Umbilical cord (tissue), 2 donors: ENCODE data around the gene IMMP2L. TPM values are rescaled to one million over a fixed set of nuclear protein-coding genes. Genes with fewer than 3 reads are reported as not detected.
"Not testable (repeated sequence)": the region's sequence is repeated elsewhere in the genome, so short reads cannot be mapped to it uniquely, and the experiment has no call there.

Experiments used
- DNase-seq: peaks from one replicate; pipeline ENCODE4 v3.0.0-alpha.2; 2015; ENCODE audit warnings: low spot score
- total RNA-seq: library from RNA; depleted of rRNA; stranded (reverse); fragments of >200 nt; gene quantifications from one replicate; pipeline ENCODE4 v1.2.3, GENCODE V29; 2014; ENCODE audit warnings: low replicate concordance; ENCODE audit not compliant: insufficient read depth

Gene IMMP2L
- total RNA-seq, 1 donor from 2014 or later = 31.1 TPM

DNA sequence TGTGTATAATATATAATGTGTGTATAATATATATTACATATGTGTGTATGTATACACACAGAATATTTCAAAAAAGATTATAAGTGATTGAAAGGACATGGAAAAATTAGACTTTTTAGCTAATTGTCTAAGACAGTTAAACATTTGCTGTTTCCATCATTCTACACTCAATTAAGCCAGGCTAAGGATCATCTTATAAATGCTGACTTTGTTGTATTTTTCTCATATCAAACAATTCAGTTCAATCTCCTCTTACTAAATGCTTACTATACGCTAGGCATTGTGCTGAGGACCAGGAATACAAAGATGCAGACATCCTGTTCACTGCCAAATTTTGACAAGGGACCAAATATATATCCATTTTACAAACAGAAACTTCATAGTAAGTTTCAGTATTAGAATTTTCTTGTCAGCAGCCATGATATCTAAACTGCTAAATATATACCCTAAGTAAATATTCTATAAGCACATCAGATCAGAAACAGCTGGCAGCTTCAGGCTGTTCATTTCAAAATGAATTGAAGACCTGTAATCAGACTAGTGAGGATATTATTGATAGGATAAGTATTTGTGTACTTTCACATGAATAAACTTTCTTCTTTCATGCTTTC is 481.7 kb downstream of the IMMP2L start:
- no peak for DNase-seq

DNA sequence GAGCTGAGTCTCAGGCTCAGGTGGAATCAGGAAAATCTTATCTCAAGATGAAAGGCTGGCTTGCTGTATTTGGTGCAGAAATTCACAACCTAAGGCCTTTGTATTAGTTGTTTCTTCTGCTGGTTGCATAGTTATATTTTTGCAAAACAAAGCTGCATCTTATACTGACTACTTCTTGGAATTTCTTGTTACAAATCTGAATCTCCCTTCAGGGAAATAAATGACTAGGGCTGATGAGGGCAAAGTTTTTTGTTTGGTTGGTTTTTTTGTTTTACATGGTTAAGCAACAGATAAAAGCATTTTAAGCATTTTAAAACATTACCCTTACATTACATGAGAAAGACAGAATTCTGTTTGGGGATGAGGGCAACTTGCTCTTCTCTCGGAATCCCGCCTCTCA is 485.3 kb downstream of the IMMP2L start:
- no peak for DNase-seq

DNA sequence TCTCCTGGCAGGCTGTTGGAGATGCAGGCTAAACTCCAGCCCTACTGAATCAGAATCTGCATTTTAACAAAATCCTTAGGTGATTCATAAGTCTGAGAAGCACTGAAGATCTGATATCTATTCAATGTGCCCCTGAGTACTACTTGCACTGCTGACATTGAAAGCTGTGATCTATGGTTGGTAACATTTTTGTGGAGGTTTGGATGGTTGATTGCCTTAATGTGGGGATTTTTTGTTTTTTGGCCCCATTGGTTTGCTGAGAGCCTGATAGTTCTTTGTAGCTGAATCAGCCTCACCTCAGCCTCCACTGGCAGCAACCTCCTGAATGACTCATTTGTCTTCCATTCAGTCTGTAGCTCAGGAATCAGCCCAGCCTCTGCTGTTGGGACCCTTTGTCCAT is 486.1 kb downstream of the IMMP2L start:
- DNase-seq = no peak

DNA sequence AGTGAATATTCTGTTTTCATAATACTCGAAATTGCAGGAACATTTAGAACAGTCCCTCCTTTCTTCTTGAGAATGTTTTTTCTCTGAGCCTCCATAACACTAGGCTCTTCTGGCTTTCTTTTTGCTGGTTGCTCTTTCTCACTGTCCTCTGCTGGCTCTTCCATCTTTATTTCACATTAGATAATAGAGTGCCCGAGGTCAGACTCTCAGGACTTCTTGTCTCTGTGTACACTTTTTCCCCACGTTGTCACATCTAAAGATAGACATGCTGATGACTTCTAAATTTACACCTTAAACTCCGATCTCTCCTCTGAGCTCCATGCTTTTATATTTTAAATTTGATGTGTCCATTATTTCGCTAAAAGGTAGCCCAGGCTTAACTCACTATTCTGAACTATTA is 486.8 kb downstream of the IMMP2L start:
- DNase-seq = no peak

DNA sequence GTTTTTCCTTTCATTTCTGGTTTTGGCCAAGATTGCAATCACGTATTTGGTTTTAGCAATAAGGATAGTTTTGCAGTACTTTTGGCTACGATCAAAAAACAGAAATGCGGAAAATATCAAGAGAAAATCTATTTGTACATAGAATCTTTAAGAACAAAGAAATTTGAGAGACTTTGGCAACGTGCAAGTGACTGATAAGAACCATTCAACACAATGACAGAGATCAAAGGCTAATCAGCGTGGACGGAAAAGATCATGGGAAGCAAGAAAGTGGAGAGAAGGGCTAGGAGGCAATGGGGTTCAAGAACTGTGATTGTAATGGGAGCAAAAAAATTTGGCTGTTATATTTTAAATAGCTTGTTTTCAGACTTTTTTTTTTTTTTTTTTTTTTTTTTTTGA is 487.5 kb downstream of the IMMP2L start:
- DNase-seq = no peak

DNA sequence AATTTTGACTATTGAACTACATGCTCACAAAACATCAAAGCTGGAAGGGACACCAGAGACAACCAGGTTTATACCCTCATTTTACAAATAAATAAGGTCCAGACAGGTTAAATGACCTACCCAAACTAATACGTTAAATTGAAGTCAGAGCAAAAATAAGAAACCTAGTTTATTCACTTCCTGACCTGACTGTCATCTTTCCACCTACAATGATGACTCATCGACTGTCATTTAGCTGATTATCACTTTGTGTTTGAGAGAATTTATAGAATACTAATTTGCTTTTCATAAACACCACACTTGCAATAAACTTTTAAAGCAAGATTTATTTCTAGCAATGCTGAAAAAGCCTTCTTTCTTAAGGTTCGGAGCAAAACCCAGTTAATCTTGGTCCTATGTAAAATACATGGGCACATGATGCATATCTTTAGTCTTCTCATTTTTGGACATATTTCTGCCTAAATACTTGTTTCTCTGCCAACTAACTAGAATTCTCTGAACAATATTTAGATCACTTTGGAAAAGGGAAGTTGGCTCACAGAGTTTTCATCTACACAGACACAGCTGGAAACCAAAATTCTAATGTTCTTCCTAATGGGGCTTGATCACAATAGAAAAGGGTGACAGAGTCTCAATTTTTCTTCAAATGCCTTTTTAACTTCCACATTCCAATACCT is 488.1 kb downstream of the IMMP2L start:
- DNase-seq = peak; percentile 55

DNA sequence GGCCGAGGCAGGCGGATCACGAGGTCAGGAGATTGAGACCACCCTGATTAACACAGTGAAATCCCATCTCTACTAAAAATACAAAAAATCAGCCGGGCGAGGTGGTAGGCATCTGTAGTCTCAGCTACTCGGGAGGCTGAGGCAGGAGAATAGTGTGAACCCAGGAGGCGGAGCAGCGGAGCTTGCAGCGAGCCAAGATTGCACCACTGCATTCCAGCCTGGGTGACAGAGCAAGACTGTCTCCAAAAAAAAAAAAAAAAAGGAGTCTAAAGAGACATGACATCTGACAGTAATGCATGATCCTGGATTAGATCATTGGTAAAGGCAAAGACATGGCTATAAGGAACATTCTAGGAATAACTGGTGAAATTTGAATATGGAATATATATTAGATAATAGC is 489.6 kb downstream of the IMMP2L start:
- not testable (repeated sequence) for DNase-seq

DNA sequence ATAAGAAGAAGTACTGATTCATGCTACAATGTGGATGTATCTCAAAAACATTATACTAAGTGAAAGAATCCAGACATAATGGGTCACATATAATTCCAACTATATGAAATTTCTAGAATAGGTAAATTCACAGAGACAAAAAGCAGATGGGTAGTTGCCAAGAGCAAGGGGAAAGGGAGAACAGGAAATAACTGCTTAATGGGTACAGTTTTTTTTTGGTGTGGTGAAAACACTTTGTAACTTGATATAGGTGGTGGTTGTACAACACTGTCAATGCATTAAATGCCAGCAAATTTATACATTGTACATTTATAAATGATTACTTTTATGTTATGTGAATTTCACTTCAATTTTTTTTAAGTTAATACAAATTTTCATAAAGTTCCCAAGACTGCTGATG is 490.7 kb downstream of the IMMP2L start:
- DNase-seq = no peak

DNA sequence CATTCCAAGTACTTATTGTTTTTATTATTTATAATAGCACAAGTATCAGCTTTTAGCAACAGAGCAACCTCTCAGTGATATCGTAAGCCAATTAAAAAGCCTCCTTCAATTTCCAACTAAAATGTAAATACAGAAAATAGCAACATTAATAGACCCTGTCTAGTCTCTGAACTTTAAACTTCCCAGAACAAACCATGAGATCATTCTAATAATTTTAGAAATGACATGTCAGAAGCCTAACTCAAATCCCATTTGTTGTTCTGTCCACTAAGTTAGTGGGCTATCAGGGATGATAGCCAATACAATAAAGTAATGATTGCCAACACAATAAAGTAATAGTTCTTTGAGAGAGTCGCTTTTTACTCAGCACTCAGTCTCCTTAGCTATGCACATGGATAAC is 493.7 kb downstream of the IMMP2L start:
- no peak for DNase-seq

DNA sequence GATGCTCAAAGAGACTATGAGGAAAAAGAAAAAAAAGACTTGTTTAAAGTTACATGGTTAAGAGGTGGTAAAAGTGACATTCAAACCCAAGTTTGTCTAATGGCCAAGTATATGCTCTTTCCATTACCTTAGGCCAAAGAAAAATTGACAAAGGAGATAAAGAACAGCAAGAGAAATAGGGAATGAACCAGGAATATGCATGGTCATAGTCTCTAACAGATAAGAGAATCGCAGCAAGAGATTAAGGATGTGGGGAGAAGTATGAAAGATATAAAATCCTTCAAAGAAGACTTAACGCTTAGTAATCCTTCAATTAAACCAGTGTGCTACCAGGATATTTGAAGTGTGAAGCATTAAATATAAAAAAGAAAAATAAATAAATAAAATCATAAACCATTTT is 494.6 kb downstream of the IMMP2L start:
- DNase-seq = no peak

DNA sequence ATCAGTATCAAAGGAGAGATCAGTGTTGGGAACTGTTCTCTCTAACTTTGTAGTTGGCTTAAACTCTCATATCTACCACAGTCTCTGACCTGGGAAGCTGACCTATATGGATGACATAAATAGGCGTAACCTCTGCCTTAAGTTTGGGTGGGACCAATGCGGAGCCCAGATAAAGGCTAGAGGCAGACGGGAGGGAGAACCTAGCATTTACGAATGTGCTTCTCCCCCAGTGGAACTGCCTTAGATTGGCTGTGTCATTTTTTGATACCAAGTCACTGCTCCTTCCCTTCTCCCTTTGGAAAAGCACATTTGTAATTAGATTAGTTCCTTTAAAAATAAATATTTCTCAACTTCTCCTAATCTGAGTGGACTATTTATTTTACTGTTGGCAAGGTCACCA is 495.0 kb downstream of the IMMP2L start:
- DNase-seq = no peak

DNA sequence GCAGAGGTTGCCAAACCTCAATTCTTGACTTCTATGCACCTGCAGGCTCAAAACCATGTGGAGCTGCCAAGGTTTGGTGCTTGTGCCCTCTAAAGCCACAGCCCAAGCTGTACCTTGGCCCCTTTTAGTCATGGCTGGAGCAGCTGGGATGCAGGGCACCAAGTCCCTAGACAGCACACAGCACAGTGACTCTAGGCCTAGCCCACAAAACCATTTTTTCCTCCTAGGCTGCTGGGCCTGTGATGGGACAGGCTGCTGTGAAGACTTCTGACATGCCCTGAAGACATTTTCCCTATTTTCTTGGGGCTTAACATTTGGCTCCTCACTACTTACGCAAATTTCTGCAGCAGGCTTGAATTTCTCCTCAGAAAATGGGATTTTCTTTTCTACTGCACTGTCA is 499.1 kb downstream of the IMMP2L start:
- no peak for DNase-seq

DNA sequence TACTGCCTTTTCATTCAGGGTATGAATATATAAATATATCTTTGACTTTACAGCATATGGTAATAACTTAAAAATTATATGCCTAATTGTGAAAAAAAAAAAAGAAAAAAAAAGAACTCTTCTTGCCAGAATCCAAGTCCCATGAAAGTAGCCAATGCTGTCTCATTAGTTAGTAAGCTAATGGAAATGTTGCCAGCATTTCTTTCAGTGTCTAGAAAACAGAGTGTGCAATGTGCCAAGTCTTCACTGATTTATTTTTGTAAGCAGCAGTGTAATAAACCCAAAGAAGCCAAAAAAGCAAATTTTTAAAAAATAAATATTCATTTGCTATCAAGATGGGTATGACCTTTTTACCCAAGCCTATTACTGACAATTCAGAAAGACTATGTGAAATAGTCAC is 502.5 kb downstream of the IMMP2L start:
- DNase-seq = no peak

DNA sequence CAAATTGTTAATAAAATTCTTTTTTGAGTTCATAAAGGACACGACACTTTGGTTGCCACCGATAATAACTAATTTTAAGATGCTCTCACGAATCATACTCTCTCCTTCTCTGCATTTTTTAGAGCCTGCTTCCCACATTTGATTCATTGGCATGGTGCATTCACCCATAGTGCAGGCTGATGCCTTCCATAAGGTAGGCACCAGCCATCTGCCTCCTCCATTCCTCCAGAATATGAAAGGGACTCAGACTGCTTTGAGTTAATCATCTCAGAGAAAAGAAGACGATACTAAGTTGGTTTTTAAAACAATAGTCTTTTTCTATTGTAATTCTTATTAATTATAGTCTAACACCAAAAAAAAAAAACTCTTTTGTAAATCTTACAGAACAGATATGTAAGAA is 505.2 kb downstream of the IMMP2L start:
- DNase-seq = no peak

DNA sequence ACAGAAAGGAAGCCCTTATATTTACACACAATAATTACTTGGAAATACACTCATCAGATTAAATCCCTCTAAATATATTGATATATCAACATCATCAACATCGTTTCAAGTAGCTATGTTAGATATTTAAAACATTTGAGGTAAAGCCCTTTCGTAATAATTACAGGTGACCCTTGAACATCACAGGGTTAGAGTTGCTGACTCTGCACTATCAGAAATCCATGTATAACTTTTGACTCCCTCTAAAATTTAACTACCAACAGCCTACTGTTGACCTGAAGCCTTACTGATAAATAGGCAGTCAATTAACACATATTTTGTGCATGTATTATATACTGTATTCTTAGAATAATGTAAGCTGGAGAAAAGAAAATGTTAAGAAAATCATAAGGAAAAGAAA is 505.9 kb downstream of the IMMP2L start:
- DNase-seq = no peak

DNA sequence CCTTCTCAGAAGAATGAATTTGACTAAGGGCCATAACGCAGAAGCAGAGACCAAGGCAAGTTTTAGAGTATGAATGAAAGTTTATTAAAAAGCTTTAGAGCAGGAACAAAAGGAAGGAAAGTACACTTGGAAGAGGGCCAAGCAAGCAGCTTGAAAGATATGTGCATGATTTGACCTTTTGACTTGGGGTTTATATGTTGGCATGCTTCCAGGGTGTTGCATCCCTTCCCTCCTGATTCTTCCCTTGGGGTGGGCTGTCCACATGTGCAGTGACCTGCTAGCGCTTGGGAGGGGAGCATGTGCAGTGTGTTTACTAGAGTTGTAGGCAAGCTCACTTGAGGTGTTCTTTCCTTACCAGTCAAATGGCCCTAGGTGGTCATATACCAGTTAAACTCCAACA is 509.3 kb downstream of the IMMP2L start:
- DNase-seq = no peak

DNA sequence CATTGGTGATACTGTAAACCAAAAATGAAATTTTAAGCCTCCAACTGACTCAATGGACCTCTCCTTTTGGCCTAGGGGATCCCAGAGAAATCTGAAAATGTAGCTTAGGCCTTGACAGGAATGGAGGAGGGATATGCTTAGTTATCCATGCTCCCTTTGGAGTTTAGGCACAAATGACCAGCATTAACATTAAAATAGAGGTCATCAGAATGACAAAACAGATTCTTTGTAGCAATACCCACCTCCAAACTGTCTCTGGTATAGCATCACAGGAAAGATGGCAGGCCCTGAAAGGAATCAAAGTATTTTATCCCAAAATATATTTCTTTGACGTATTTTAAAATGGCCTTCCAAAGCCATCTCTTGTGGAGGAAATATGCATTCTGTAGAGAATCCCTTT is 510.5 kb downstream of the IMMP2L start:
- no peak for DNase-seq

DNA sequence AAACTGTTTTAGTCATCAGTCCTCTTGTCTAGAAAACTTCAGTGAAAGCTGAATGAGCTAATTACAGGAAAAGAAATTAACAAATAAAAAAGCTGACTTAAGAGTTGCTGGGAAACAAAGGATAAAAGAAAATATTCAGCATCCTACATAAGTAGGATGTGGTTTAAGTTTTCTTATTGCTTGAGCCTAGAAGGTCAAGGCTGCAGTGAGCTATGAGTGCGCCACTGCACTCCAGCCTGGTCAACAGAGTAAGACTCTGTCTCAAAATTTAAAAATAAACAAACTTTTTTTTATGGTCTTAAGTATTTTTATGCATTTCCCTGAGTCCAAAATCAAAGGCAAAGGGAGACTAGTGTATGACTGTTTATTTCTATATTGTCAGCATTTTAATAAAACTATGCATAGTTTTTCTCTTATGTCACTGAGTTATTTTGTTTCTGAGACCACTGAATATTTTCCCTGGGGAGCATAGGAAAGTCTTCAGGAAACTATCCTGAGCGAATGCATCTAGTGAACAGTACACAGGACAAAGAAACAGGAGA is 511.3 kb downstream of the IMMP2L start:
- no peak for DNase-seq

DNA sequence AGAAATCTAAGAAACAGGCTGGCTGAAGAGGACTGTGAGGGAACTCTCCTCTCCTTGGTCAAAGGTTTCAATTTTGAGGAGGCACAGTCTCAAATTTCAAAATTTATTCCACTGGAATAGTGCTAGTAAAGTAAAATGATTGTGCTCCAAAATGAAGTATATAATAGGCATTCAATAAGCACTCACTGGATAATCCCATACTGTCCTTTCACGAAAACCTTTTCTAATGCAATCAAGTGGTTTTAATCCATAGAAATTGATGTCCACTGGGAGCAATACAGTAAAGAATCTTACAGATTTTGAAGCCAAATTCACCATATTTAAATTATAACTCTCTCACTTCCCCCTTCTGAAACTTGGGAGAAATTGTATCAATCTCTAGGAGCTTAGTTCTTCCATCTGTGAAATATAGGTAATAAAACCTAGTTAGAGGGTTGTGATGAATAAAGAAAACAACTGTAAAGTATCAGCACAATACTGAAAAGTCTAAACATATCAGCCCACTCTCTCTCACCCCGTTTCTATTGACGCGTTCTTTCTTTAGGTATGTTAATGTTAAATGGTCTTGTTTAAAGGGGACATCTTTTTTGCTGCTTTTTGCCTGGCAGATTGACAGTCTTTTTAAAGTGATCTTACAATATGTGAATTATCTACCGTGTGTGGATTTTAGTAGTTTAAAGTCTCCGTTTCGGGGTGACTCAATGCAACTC is 512.2 kb downstream of the IMMP2L start:
- DNase-seq = no peak

DNA sequence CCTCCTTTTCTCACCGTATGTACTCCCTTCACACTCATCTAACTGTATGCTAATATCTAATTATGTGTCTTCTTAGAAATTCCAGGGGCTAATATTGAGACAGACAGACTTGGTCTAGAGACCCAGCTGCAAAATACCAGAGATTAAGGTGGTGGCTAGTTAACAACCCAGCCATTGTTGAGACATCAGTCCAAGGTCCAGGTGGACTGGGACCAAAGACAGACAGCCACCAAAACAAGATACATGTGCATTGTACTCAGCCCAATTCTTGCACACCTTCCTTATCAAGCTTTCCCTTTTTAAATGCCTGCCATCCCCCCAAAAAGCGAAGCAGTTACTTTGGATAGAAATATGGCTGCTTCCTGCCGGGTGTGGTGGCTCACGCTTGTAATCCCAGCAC is 514.7 kb downstream of the IMMP2L start:
- no peak for DNase-seq

DNA sequence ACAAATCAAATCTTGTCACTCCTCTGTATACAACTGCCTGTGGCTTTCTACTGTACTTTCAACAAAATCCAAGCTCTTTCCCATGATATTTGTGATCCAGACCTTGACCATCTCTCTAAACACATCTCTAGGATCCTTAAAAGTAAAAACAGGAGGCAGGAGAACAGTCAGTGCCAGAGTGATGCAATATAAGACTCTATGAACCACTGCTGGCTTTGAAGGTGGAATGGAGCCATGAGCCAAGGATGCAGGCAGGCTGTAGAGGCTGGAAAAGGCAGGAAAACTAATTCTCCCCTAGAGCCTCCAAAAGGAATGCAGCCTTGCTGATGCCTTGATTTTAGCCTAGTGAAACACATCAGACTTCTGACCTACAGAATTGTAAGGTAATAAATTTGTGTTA is 516.8 kb downstream of the IMMP2L start:
- DNase-seq = peak; percentile 89

DNA sequence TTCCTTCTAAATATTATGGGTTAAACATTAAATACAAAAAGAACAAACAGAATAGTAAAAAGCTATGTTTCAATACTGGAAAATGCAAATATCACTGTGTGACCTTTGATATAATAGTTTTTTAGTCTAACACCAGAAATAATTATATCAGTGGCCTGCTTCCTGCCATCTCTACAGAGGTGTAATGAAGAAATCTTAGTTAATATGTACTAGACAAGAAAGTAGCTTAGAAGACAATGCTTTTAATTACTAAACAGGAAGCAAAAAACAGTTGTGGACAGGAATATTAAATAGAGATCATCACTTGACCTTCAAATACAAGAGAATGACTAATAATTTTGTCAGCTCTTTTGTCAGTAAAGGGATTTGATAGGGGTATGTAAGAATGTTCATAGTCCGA is 518.7 kb downstream of the IMMP2L start:
- DNase-seq = no peak

DNA sequence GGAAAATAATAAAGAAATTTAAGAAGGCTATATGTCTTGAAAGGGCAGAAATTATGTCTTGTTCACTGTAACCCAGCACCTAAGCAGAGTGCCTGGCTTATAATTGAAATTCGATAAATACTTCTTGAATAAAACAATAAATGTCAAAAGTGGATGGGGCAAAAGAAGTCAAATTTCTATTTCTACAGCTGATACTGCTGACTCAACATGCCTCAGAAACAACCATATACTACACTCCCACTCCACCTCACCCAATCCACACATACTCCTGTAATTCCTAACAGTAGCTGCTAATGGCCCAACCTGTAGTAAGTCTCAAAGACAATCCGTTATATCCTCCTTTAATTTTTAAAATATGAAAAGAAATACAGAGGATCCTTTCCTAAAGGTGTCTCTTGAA is 519.5 kb downstream of the IMMP2L start:
- DNase-seq = no peak
